Adrenal gland (tissue), 5 donors: Measurements from ENCODE around the gene EPHB1.

Experiments used
- POLR2A ChIP-seq, 2 donors: fragments of 450-650 bp; IDR thresholded peaks; one replicate each; pipeline ENCODE4 v1.6.1; 2017; ENCODE audit warnings: antibody characterized with exemption in 2 of 2, mild to moderate bottlenecking in 2 of 2, moderate library complexity in 1 of 2
- TF ChIP-seq, protein P1 (sequence below), 6 experiments: fragments of 450-650 bp in 4 of 6; fragments of 200-600 bp in 2 of 6; sonication (generic) in 1 of 6; IDR thresholded peaks; 1 replicate in 5 of 6; 2 replicates in 1 of 6; pipeline versions ENCODE4 v1.5.1 to v1.8.0; 2016 to 2021; ENCODE audit warnings: antibody characterized with exemption in 6 of 6, mild to moderate bottlenecking in 2 of 6, moderate library complexity in 1 of 6
- donor health status: DM: no; HTN: no; CAD: no.

DNA sequence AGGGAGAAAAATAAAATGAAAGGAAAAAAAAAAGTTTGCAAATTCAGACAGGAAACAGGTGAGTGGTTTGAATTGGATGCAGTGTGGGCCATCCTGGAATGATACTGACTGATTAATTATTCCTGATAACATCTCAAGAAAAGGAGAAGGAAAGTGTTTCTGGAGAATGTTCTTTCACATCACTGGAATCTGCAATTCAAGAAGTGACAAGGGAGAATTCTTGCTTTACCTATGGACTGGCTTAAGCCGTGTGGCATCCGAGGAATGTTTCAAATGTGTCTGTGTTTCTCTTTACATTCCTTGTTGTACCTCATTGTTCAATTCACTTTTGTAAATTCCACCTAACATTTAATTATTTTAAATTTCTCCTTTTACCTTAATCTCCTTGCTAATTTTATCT is 465.0 kb downstream of the EPHB1 start:
- TF ChIP-seq, protein P1, sequence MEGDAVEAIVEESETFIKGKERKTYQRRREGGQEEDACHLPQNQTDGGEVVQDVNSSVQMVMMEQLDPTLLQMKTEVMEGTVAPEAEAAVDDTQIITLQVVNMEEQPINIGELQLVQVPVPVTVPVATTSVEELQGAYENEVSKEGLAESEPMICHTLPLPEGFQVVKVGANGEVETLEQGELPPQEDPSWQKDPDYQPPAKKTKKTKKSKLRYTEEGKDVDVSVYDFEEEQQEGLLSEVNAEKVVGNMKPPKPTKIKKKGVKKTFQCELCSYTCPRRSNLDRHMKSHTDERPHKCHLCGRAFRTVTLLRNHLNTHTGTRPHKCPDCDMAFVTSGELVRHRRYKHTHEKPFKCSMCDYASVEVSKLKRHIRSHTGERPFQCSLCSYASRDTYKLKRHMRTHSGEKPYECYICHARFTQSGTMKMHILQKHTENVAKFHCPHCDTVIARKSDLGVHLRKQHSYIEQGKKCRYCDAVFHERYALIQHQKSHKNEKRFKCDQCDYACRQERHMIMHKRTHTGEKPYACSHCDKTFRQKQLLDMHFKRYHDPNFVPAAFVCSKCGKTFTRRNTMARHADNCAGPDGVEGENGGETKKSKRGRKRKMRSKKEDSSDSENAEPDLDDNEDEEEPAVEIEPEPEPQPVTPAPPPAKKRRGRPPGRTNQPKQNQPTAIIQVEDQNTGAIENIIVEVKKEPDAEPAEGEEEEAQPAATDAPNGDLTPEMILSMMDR (IDR thresholded peaks at IDR 0.05): no peak
- TF ChIP-seq POLR2A (IDR thresholded peaks at IDR 0.05): no peak
